SK-N-SH (cell line): ENCODE measurements around the gene SERP2. TPM values are rescaled to one million over a fixed set of nuclear protein-coding genes. Genes with fewer than 3 reads are reported as not detected.

Experiments
- CTCF ChIA-PET: fragments of 300-600, 350-600 bp; formaldehyde crosslinking; extraction: SDS; loops from one replicate; lab custom pipeline; 2021; lab: Yijun Ruan, JAX
- POLR2A ChIA-PET: fragments of 350-600 bp; sonication (Branson Sonifier 250); formaldehyde crosslinking; extraction: SDS; loops from one replicate; lab custom pipeline; 2020; ENCODE audit warnings: antibody characterized with exemption, inconsistent platforms; lab: Yijun Ruan, JAX
- DNase-seq: peaks from one replicate; pipeline ENCODE4 v3.0.0; 2012
- H2AFZ ChIP-seq: fragments of 200-600 bp; sonication (generic); 2 replicates; pipeline ENCODE4 v1.8.1; 2016; ENCODE audit warnings: antibody characterized with exemption, mild to moderate bottlenecking, low read depth
- H3F3A ChIP-seq: fragments of 200-600 bp; sonication (generic); replicated peaks from 2 replicates; pipeline ENCODE3; 2016; ENCODE audit warnings: antibody characterized with exemption, mild to moderate bottlenecking; ENCODE audit not compliant: insufficient read depth
- H3K27ac ChIP-seq, 2 experiments: fragments of 200-500 bp in 1 of 2; fragments of 200-600 bp in 1 of 2; sonication (Bioruptor generic) in 1 of 2; sonication (generic), shearing (Covaris generic) in 1 of 2; 2 replicates each; pipeline versions ENCODE4 v1.5.1 to v1.6.1; 2014 to 2016; ENCODE audit warnings: low read depth in 2 of 2, inconsistent platforms in 1 of 2, low read length in 1 of 2, mild to moderate bottlenecking in 1 of 2, mixed read lengths in 1 of 2
- H3K27me3 ChIP-seq: fragments of 200-600 bp; sonication (generic), shearing (Covaris generic); 2 replicates; pipeline ENCODE4 v1.6.1; 2016; ENCODE audit warnings: mixed run types; ENCODE audit not compliant: insufficient read depth
- H3K36me3 ChIP-seq, 2 experiments: fragments of 200-500 bp in 1 of 2; fragments of 200-600 bp in 1 of 2; sonication (Bioruptor generic) in 1 of 2; sonication (generic) in 1 of 2; replicated peaks in 1 of 2; 2 replicates each; pipeline versions ENCODE3 to v1.5.1; 2014 to 2016; ENCODE audit warnings: low read length in 1 of 2, mild to moderate bottlenecking in 1 of 2; ENCODE audit not compliant: insufficient read depth in 2 of 2, control insufficient read depth in 1 of 2
- H3K4me1 ChIP-seq, 2 experiments: fragments of 200-500 bp in 1 of 2; fragments of 200-600 bp in 1 of 2; sonication (Bioruptor generic) in 1 of 2; sonication (generic), shearing (Covaris generic) in 1 of 2; 2 replicates each; pipeline versions ENCODE4 v1.5.1 to v1.6.1; 2014 to 2016; ENCODE audit warnings: low read depth in 1 of 2, low read length in 1 of 2, mixed run types in 1 of 2; ENCODE audit not compliant: insufficient read depth in 2 of 2, control insufficient read depth in 1 of 2
- H3K4me2 ChIP-seq: fragments of 200-600 bp; sonication (generic), shearing (Covaris generic); 2 replicates; pipeline ENCODE4 v1.6.1; 2017; ENCODE audit warnings: mixed run types
- H3K4me3 ChIP-seq, 2 experiments: fragments of 200-500 bp in 1 of 2; fragments of 200-600 bp in 1 of 2; sonication (Bioruptor generic) in 1 of 2; sonication (generic), shearing (Covaris generic) in 1 of 2; 2 replicates each; pipeline versions ENCODE4 v1.5.1 to v1.8.1; 2014 to 2016; ENCODE audit warnings: low read depth in 2 of 2, inconsistent platforms in 1 of 2, low read length in 1 of 2, mild to moderate bottlenecking in 1 of 2, mixed read lengths in 1 of 2, moderate library complexity in 1 of 2
- H3K79me2 ChIP-seq: fragments of 200-600 bp; sonication (generic); 2 replicates; pipeline ENCODE4 v1.8.1; 2017; ENCODE audit warnings: mild to moderate bottlenecking; ENCODE audit not compliant: insufficient read depth
- H3K9ac ChIP-seq: fragments of 200-600 bp; sonication (generic); 2 replicates; pipeline ENCODE4 v1.6.1; 2017; ENCODE audit warnings: mixed run types
- H3K9me2 ChIP-seq: fragments of 200-600 bp; sonication (generic); 2 replicates; pipeline ENCODE4 v1.6.1; 2017; ENCODE audit warnings: mixed run types
- H3K9me3 ChIP-seq: fragments of 200-600 bp; sonication (generic); 2 replicates; pipeline ENCODE4 v1.6.1; 2017; ENCODE audit warnings: mixed run types, mild to moderate bottlenecking, moderate library complexity
- H4K20me1 ChIP-seq: fragments of 200-600 bp; sonication (generic); 2 replicates; pipeline ENCODE4 v1.6.1; 2017; ENCODE audit warnings: mild to moderate bottlenecking, mixed run types; ENCODE audit not compliant: insufficient read depth
- EZH2phosphoT487 ChIP-seq: fragments of 200-600 bp; sonication (generic); IDR thresholded peaks from 2 replicates; pipeline ENCODE4 v1.6.1; 2017; ENCODE audit warnings: low read depth, mixed run types, mild to moderate bottlenecking, antibody characterized with exemption, moderate library complexity, borderline replicate concordance
- FOSL2 ChIP-seq: IDR thresholded peaks from 2 replicates; pipeline ENCODE4 v1.4.0; 2012; ENCODE audit warnings: low read depth, mild to moderate bottlenecking, moderate library complexity, borderline replicate concordance
- FOXJ3 ChIP-seq: sonication (generic); formaldehyde crosslinking; IDR thresholded peaks from 2 replicates; pipeline ENCODE4 v1.5.1; 2020; ENCODE audit warnings: mild to moderate bottlenecking, missing genetic modification reagents
- FOXM1 ChIP-seq: IDR thresholded peaks from 2 replicates; pipeline ENCODE4 v1.4.0; 2012; ENCODE audit warnings: low read depth, mild to moderate bottlenecking
- GABPA ChIP-seq: IDR thresholded peaks from 2 replicates; pipeline ENCODE4 v1.4.0; 2012; ENCODE audit warnings: low read depth, mild to moderate bottlenecking
- MEF2A ChIP-seq: IDR thresholded peaks from 2 replicates; pipeline ENCODE4 v1.4.0; 2012; ENCODE audit warnings: low read depth, borderline replicate concordance
- NFIC ChIP-seq: IDR thresholded peaks from 2 replicates; pipeline ENCODE4 v1.4.0; 2012; ENCODE audit warnings: borderline replicate concordance
- NRF1 ChIP-seq: IDR thresholded peaks from 2 replicates; pipeline ENCODE4 v1.6.1; 2012; ENCODE audit warnings: low read depth, mild to moderate bottlenecking, low read length
- RAD21 ChIP-seq: IDR thresholded peaks from 2 replicates; pipeline ENCODE4 v1.6.1; 2012; ENCODE audit warnings: mild to moderate bottlenecking, low read length
- RXRA ChIP-seq: IDR thresholded peaks from 2 replicates; pipeline ENCODE4 v1.4.0; 2012; ENCODE audit warnings: low read depth, mild to moderate bottlenecking, borderline replicate concordance
- SIN3A ChIP-seq: IDR thresholded peaks from 2 replicates; pipeline ENCODE4 v1.6.1; 2012; ENCODE audit warnings: low read depth, mild to moderate bottlenecking, low read length, moderate library complexity, borderline replicate concordance
- SMC3 ChIP-seq: IDR thresholded peaks from 2 replicates; pipeline ENCODE4 v1.6.1; 2012; ENCODE audit warnings: low read depth, low read length, improper control_type of control experiment
- TAF1 ChIP-seq: IDR thresholded peaks from 2 replicates; pipeline ENCODE4 v1.6.1; 2012; ENCODE audit warnings: low read depth, mild to moderate bottlenecking, low read length, moderate library complexity, borderline replicate concordance
- TEAD4 ChIP-seq: IDR thresholded peaks from 2 replicates; pipeline ENCODE4 v1.4.0; 2012; ENCODE audit warnings: mild to moderate bottlenecking, borderline replicate concordance; ENCODE audit not compliant: insufficient read depth
- WGBS: methylation state at CpG from one replicate; pipeline ENCODE4 v1.1.6; 2017; ENCODE audit warnings: low lambda C conversion rate; 5-methylcytosine and 5-hydroxymethylcytosine counted together
- polyA plus RNA-seq, 3 experiments: library from polyadenylated mRNA; depleted of rRNA; stranded (reverse); fragments of >200 nt; gene quantifications; 2 replicates each; pipeline ENCODE4 v1.2.3, GENCODE V29; 2012
- TF ChIP-seq, protein P1 (sequence below): IDR thresholded peaks from 2 replicates; pipeline ENCODE4 v1.4.0; 2012; ENCODE audit warnings: low read depth, borderline replicate concordance
- TF ChIP-seq, protein P2 (sequence below): IDR thresholded peaks from 2 replicates; pipeline ENCODE4 v1.6.1; 2012; ENCODE audit warnings: mild to moderate bottlenecking, low read depth, low read length, moderate library complexity
- TF ChIP-seq, protein P3 (sequence below): IDR thresholded peaks from 2 replicates; pipeline ENCODE4 v1.4.0; 2012; ENCODE audit warnings: low read depth
- TF ChIP-seq, protein P4 (sequence below): IDR thresholded peaks from 2 replicates; pipeline ENCODE4 v1.4.0; 2012; ENCODE audit warnings: low read depth, borderline replicate concordance
- TF ChIP-seq, protein P5 (sequence below): fragments of 200-600 bp; sonication (generic); IDR thresholded peaks from 2 replicates; pipeline ENCODE4 v1.6.1; 2017; ENCODE audit warnings: antibody characterized with exemption, mild to moderate bottlenecking, moderate library complexity
- TF ChIP-seq, protein P6 (sequence below): IDR thresholded peaks from 2 replicates; pipeline ENCODE4; 2012

The SERP2 gene
- polyA plus RNA-seq, 1 of the 3 experiments (the other 2 are of a cell fraction) = 4.9 TPM

DNA sequence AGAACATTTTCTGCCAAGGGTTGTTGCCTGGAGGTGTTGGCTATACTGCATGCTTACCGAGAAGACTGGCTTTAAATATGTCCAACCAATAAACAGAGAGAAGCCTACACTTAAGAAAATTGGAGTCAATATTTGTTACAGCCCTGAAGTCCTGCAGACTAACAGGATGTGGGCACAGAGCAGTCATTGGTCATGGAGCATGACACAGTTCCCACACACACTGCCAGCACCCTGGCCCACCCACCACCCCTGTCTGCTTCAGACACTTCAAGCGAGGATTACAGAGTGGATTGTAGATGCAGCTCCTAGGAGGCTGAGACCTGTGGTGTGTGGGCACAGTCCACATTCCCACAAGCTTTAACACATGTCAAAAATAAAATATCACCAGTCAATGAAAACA is 21.0 kb upstream of the SERP2 start:
- no peak overlapping the region for H3K4me3 ChIP-seq
- H3K9me3 ChIP-seq = no peaks in the 10 kb centered on the region
- peaks cover 0 to 20% of the 10 kb centered on the region in 2 experiments; a peak in 2 of 4 replicates for H3K4me1 ChIP-seq
- H3K36me3 ChIP-seq = no peaks in the 10 kb centered on the region
- H4K20me1 ChIP-seq = no peaks in the 10 kb centered on the region
- no peaks in the 10 kb centered on the region for H3K9me2 ChIP-seq
- ChIA-PET POLR2A (no interaction called here), CTCF (interaction anchor here (0.6 kb wide), 1 partner anchor 35 kb away, joined by 4 read pairs; no protein-coding TSS in a partner anchor)
- H3K4me2 ChIP-seq = no peak overlapping the region
- DNase-seq = no peak
- H2AFZ ChIP-seq = no peak overlapping the region
- TF ChIP-seq RXRA (no peak), NRF1 (no peak), SMC3 (no peak), FOXJ3 (no peak), FOXM1 (no peak), GABPA (no peak), NFIC (no peak), FOSL2 (no peak), EZH2phosphoT487 (no peak), MEF2A (no peak), TEAD4 (no peak), SIN3A (no peak), TAF1 (no peak), RAD21 (no peak)
- TF ChIP-seq, protein P1, sequence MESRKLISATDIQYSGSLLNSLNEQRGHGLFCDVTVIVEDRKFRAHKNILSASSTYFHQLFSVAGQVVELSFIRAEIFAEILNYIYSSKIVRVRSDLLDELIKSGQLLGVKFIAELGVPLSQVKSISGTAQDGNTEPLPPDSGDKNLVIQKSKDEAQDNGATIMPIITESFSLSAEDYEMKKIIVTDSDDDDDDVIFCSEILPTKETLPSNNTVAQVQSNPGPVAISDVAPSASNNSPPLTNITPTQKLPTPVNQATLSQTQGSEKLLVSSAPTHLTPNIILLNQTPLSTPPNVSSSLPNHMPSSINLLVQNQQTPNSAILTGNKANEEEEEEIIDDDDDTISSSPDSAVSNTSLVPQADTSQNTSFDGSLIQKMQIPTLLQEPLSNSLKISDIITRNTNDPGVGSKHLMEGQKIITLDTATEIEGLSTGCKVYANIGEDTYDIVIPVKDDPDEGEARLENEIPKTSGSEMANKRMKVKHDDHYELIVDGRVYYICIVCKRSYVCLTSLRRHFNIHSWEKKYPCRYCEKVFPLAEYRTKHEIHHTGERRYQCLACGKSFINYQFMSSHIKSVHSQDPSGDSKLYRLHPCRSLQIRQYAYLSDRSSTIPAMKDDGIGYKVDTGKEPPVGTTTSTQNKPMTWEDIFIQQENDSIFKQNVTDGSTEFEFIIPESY = no peak
- TF ChIP-seq, protein P2, sequence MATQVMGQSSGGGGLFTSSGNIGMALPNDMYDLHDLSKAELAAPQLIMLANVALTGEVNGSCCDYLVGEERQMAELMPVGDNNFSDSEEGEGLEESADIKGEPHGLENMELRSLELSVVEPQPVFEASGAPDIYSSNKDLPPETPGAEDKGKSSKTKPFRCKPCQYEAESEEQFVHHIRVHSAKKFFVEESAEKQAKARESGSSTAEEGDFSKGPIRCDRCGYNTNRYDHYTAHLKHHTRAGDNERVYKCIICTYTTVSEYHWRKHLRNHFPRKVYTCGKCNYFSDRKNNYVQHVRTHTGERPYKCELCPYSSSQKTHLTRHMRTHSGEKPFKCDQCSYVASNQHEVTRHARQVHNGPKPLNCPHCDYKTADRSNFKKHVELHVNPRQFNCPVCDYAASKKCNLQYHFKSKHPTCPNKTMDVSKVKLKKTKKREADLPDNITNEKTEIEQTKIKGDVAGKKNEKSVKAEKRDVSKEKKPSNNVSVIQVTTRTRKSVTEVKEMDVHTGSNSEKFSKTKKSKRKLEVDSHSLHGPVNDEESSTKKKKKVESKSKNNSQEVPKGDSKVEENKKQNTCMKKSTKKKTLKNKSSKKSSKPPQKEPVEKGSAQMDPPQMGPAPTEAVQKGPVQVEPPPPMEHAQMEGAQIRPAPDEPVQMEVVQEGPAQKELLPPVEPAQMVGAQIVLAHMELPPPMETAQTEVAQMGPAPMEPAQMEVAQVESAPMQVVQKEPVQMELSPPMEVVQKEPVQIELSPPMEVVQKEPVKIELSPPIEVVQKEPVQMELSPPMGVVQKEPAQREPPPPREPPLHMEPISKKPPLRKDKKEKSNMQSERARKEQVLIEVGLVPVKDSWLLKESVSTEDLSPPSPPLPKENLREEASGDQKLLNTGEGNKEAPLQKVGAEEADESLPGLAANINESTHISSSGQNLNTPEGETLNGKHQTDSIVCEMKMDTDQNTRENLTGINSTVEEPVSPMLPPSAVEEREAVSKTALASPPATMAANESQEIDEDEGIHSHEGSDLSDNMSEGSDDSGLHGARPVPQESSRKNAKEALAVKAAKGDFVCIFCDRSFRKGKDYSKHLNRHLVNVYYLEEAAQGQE = no peak
- TF ChIP-seq, protein P3, sequence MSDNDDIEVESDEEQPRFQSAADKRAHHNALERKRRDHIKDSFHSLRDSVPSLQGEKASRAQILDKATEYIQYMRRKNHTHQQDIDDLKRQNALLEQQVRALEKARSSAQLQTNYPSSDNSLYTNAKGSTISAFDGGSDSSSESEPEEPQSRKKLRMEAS = no peak
- TF ChIP-seq, protein P4, sequence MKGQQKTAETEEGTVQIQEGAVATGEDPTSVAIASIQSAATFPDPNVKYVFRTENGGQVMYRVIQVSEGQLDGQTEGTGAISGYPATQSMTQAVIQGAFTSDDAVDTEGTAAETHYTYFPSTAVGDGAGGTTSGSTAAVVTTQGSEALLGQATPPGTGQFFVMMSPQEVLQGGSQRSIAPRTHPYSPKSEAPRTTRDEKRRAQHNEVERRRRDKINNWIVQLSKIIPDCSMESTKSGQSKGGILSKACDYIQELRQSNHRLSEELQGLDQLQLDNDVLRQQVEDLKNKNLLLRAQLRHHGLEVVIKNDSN = no peak
- TF ChIP-seq, protein P5, sequence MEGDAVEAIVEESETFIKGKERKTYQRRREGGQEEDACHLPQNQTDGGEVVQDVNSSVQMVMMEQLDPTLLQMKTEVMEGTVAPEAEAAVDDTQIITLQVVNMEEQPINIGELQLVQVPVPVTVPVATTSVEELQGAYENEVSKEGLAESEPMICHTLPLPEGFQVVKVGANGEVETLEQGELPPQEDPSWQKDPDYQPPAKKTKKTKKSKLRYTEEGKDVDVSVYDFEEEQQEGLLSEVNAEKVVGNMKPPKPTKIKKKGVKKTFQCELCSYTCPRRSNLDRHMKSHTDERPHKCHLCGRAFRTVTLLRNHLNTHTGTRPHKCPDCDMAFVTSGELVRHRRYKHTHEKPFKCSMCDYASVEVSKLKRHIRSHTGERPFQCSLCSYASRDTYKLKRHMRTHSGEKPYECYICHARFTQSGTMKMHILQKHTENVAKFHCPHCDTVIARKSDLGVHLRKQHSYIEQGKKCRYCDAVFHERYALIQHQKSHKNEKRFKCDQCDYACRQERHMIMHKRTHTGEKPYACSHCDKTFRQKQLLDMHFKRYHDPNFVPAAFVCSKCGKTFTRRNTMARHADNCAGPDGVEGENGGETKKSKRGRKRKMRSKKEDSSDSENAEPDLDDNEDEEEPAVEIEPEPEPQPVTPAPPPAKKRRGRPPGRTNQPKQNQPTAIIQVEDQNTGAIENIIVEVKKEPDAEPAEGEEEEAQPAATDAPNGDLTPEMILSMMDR = no peak
- TF ChIP-seq, protein P6, sequence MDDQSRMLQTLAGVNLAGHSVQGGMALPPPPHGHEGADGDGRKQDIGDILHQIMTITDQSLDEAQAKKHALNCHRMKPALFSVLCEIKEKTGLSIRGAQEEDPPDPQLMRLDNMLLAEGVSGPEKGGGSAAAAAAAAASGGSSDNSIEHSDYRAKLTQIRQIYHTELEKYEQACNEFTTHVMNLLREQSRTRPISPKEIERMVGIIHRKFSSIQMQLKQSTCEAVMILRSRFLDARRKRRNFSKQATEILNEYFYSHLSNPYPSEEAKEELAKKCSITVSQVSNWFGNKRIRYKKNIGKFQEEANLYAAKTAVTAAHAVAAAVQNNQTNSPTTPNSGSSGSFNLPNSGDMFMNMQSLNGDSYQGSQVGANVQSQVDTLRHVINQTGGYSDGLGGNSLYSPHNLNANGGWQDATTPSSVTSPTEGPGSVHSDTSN = no peak
- no peaks in the 10 kb centered on the region for H3K27me3 ChIP-seq
- H3K9ac ChIP-seq = no peak overlapping the region
- WGBS = 97% methylated on average over 2 of the region's 2 CpGs
- H3K79me2 ChIP-seq = no peaks in the 10 kb centered on the region
- no peaks in the 10 kb centered on the region for H3F3A ChIP-seq
- H3K27ac ChIP-seq = no peak overlapping the region; a peak in 1 of 4 replicates
